ENCODE data around the gene CLCF1.
A peak's percentile ranks its signal among the peaks of the same experiment; 100 is the strongest.
"Not testable (repeated sequence)": the region's sequence is repeated elsewhere in the genome, so short reads cannot be mapped to it uniquely, and the experiment has no call there.

Gene CLCF1

DNA sequence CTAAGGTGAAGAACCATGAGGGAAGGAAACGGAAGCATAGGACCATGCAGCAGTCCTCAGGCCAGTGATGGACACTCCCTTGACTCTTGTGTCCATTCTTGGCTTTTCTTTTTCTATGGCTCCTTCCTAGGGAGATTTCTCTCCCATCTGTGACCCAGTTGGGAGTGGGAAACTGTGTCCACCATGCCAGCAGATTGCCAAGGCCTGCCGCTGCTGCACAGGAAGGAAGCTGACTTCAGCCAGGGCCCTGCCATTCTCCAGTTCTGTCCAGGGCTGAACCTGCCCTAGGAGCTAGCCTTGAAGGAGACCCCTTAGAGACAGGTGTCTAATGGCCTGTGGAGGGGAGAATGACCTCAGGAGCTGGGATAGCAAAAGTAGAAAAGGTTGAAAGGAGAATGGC is 52.7 kb downstream of the CLCF1 start:
- DNase-seq, result no peak

DNA sequence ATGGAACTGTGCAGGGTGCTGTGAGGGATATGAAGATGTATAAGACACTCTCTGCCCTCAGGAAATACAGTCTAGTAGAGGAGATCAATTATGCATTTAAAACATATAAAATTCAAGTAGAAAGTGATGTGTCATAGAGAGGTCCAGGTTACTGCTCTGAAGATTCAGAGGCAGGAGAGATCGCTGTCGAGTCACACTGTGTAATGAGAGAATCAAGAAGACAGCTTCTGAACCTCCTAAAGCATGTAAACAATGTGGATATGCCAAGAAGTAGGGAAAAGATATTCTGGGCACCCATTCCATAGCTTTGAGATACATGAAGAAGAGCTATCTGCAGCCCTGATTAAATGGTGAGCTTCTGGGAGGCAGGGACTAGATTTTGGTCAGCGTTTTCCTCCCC is 53.4 kb downstream of the CLCF1 start:
- DNase-seq, result no peak

DNA sequence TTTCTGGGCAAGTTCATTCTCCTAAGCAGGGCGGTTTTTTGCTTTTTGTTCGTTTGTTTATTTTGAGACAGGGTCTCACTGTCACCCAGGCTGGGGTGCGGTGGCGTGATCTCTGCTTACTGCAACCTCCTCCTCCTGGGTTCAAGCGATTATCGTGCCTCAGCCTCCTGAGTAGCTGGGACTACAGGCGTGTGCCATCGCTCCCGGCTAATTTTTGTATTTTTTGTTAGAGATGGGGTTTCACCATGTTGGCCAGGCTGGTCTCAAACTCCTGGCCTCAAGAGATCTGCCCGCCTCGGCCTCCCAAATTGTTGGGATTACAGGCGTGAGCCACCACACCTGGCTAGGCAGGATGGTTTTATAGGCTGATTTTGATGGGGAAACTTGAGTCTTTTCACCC is 54.5 kb downstream of the CLCF1 start:
- DNase-seq, result not testable (repeated sequence)

DNA sequence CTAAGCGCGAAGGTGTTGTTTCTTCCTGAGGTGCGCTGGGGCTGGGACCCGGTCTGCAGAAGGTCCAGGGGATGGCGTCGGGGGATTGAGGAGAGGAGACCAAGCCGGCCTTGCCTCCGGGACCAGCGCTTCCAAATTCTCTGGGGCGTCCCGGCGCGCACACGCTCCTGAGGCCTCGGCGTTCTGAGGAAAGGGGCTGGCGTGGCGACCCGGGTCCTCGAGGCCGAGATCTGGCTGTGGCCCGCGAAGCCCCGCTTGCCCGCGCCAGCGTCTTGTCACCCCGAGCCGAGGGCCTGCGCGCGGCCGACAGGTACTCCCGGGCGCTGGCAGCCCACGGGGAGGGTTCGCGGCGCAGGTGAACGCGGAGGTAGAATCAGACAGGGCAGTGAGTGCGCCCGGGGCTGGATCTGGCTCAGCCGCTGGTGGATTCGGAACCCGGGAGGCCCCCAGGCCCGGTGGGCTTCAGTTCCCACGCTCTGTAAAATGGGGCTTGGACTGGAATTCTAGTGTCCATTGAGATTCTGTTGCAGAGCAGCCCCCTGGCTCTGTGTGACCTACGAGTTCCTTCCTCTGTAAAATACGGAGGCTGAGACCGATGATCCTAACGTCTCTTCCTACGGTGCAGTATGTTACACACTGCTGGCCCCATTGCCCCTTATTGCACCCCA is 55.4 kb downstream of the CLCF1 start:
- no peak for DNase-seq

DNA sequence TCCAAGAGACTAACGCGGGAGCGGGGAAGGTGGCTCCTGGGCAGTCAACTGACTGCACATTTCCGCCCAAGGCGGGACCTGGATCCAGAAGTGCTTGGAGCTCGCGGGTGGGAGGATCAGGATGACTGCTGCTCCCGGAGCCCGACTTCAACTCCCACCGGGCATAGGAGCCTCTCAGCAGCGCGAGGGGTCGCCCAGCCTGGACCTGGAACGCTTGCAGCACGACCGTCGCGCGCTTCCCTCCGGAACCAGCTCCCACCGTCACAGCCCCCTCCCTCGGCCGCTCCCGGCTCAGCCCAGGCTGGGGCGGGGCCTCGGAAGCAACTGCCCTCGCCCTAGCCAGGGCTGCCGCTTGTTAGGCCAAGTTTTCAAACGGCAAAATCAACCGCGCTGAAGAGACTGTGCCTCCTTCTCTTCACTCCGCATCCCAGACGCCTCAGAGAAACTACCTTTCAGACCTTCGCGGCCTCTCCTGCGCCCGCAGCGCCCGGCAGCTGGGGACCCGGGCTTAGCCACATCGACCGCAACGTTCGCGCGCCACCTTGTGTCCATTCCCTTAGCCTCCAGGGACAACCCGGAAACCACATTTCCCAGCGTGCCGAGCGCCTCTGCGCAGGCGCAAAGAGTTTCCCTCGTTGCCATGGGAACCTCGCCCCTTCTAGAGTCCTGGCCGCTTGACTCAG is 56.1 kb downstream of the CLCF1 start:
- peak; percentile 92 for DNase-seq

DNA sequence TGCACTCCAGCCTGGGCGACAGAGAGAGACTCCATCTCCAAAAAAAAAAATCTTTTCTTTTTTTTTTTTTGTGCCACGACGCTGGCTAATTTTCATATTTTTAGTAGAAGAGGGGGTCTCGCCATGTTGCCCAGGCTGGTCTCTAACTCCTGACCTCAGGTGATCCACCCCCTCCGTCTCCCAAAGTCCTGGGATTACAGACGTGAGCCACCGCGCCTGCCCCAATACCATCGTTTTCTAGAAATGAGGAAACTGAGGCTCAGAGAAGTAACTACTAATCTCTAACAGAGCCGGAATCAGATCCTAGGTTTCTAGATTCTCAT is 56.6 kb downstream of the CLCF1 start:
- DNase-seq, result no peak

DNA sequence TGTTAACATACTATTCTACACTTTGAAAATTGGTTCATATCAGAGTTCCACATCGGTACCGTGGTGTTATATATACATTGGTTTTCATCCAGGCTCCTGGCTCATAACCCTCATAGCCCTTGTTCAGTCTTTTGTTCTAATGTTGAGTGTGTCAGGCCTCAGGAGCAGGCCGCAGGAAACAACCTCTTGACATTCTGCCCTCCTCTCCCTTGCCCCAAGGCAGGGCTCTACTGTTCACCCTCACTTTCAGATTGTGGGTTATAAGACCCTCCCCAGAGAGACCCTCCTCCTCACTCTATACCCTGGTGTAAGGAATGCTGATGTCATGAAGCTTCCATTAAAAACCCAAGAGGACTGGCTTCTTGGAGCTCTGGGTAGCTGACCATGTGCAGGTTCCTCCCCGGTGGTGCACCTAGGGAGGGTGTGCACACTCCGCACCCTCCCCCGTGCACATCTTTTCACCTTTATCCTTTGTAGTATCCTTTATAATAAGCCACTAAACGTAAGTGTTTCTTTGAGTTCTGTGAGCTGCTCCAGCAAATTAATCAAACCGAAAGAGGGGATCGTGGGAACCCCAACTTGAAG is 58.0 kb downstream of the CLCF1 start:
- no peak for DNase-seq

DNA sequence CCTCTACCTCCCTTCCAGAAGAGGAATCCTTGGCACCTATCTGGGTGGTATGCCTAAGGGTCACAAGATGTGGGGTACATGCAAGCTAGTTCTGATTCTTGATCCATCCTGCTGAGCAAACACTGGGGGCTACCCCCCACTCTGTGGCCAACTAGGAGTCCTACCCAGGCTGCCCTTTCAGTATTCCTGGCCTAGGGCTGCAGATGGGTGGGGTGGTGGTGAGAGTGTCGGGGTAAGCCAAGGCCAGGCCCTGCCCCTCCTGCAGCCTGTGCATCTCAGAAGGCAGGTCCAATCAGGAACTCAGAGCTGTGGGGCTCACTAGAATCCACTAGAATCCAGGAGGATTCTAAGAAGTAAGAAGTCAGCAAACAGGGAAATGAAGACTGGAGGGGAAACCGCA is 59.2 kb downstream of the CLCF1 start:
- DNase-seq, result no peak

Measured in kidney glomerular epithelial cell (primary cell).